ENCODE results near the gene VASP.

Gene VASP

GRCh38 chr19:45515807-45516401, 8.6 kb downstream of the VASP start:
- DNase-seq (ENCODE audit: low read depth): no peak

GRCh38 chr19:45517238-45517637, 10.0 kb downstream of the VASP start:
- no peak for DNase-seq (ENCODE audit: low read depth)

- DNase-seq (ENCODE audit: low read depth): no peak
Observed at GRCh38 chr19:45517641-45518468, 10.6 kb downstream of the VASP start.

GRCh38 chr19:45518469-45518826, 11.2 kb downstream of the VASP start:
- DNase-seq (ENCODE audit: low read depth): no peak

GRCh38 chr19:45522010-45522941, 15.0 kb downstream of the VASP start:
- no peak for DNase-seq (ENCODE audit: low read depth)

GRCh38 chr19:45523642-45524256, 16.5 kb downstream of the VASP start:
- peak; percentile 69 for DNase-seq (ENCODE audit: low read depth)

- DNase-seq (ENCODE audit: low read depth): no peak
Observed at GRCh38 chr19:45524575-45525129, 17.4 kb downstream of the VASP start.

- no peak for DNase-seq (ENCODE audit: low read depth)
Observed at GRCh38 chr19:45526143-45526542, 18.9 kb downstream of the VASP start.

- no peak for DNase-seq (ENCODE audit: low read depth)
Observed at GRCh38 chr19:45526971-45527370, 19.7 kb downstream of the VASP start.

- DNase-seq (ENCODE audit: low read depth): no peak
Observed at GRCh38 chr19:45527731-45528130, 20.5 kb downstream of the VASP start.

- no peak for DNase-seq (ENCODE audit: low read depth)
Observed at GRCh38 chr19:45528149-45528743, 21.0 kb downstream of the VASP start.

GRCh38 chr19:45528744-45529419, 21.6 kb downstream of the VASP start:
- no peak for DNase-seq (ENCODE audit: low read depth)

- no peak for DNase-seq (ENCODE audit: low read depth)
Observed at GRCh38 chr19:45529420-45529785, 22.1 kb downstream of the VASP start.

GRCh38 chr19:45531349-45531748, 24.1 kb downstream of the VASP start:
- DNase-seq (ENCODE audit: low read depth): no peak

GRCh38 chr19:45539459-45539858, 32.2 kb downstream of the VASP start:
- no peak for DNase-seq (ENCODE audit: low read depth)

GRCh38 chr19:45542234-45542668, 35.0 kb downstream of the VASP start:
- no peak for DNase-seq (ENCODE audit: low read depth)

- no peak for DNase-seq (ENCODE audit: low read depth)
Observed at GRCh38 chr19:45547211-45547770, 40.0 kb downstream of the VASP start.

GRCh38 chr19:45547965-45548609, 40.8 kb downstream of the VASP start:
- DNase-seq (ENCODE audit: low read depth): no peak

GRCh38 chr19:45553464-45553863, 46.2 kb downstream of the VASP start:
- DNase-seq (ENCODE audit: low read depth): no peak

- no peak for DNase-seq (ENCODE audit: low read depth)
Observed at GRCh38 chr19:45554481-45554880, 47.2 kb downstream of the VASP start.

Data from activated T-cell treated with anti-CD3 and anti-CD28 coated beads for 24 hours (primary cell).